ENCODE results near the gene NFATC1. TPM values are rescaled to one million over a fixed set of nuclear protein-coding genes. Genes with fewer than 3 reads are reported as not detected.

NFATC1 gene
- total RNA-seq, 1 experiment from 2014 or later: 3.4 TPM

DNA sequence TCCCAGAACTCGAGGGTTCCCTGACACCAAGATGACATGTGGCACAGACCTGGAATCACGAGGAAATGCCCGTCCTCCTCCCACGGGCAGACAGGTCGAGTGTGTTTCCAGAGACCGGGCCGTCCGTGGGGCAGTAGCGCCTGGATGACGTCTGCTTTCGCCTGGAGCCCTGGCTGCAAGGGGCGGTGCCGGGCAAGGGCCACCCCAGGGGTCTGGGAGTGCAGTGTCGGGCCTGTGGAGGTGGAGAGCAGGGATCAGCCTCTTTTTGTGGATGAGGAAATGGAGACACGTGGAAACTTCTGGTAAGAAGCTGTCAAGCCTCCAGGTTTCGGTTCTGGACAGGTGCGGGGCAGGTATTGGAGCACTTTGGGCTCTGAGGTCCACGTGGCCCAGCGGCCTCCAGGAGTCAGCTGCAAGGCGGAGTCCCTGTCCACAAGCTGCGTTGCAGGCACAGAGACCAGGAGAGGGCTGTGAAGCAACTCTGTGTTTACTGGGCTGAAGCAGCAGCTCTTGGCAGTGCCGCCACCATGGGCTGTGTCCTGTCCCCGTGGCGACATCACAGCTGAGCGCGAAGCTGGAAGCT, 25.6 kb downstream of the NFATC1 start:
- no peak overlapping the region for H3K27ac ChIP-seq
- no peaks in the 10 kb centered on the region for H3K27me3 ChIP-seq (replicated peaks)
- H3K36me3 ChIP-seq: no peaks in the 10 kb centered on the region
- H3K4me3 ChIP-seq: no peak overlapping the region
- no peaks in the 10 kb centered on the region for H3K4me1 ChIP-seq (replicated peaks)
- no peak for DNase-seq (ENCODE audit: low read depth in 1 of 2, low spot score in 2 of 2)
- H3K9me3 ChIP-seq (replicated peaks): no peaks in the 10 kb centered on the region

DNA sequence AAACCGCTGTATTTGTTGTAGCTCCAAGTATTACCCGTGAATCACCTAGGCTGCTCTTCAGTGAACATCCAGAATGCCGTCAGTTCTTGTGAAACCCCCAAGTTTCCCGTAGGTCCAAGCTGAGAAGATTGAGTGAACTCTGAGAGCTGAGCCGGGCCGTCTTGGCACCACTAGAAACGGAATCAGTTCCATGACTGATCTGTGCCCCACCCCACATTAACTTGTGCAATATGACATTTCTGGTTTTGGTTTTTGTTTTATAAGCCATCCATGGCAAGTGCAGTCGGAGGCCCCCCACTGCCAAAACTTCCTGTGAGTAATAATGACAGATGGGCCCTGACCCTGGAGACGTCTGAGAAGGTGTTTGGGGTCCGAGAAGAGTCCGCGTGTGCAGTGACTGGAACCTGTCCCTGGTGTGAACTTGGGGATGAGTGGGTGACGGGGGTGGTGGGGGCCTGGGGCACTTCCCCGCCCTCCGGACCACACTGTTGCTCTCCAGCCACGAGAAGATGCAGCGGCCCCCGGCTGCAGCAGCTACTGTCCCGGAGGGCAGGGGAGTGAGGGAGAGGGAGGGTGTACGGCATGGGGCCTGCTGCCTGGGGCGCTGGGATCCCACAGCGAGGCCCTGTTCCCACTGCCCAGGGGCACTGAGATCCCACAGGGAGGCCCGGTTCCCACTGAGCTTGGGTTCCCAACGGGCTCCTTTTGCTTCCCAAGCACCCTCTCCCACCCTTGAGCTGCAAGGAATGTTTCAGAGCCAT, 26.5 kb downstream of the NFATC1 start:
- no peaks in the 10 kb centered on the region for H3K36me3 ChIP-seq
- H3K27ac ChIP-seq: no peak overlapping the region
- no peak overlapping the region for H3K4me3 ChIP-seq
- no peaks in the 10 kb centered on the region for H3K9me3 ChIP-seq (replicated peaks)
- H3K4me1 ChIP-seq (replicated peaks): no peaks in the 10 kb centered on the region
- H3K27me3 ChIP-seq (replicated peaks): no peaks in the 10 kb centered on the region
- DNase-seq (ENCODE audit: low read depth in 1 of 2, low spot score in 2 of 2): no peak

DNA sequence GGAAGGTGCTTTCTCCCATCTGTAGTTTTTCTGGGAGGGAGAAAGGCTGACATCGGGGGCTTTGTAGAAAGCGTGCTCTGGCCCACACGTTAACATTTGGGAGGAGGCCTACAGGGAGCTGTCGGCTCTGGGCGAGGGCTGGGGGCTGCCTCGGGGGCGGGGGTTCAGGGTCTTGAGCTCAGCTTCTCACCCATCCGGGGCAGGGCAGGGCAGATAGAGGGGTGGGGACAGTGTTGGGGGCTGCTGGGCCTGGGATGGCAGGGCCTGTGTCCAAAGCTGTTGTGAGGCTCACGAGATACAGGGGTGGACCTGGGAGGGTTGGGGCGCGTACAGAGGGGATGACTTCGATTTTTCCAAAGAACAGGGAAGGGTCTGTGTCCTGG, 27.0 kb downstream of the NFATC1 start:
- DNase-seq (ENCODE audit: low read depth in 1 of 2, low spot score in 2 of 2): no peak
- Histone ChIP-seq H3K4me1 (replicated peaks) (no peaks in the 10 kb centered on the region), H3K27ac (no peak overlapping the region), H3K9me3 (replicated peaks) (no peaks in the 10 kb centered on the region), H3K4me3 (no peak overlapping the region), H3K36me3 (no peaks in the 10 kb centered on the region), H3K27me3 (replicated peaks) (no peaks in the 10 kb centered on the region)

DNA sequence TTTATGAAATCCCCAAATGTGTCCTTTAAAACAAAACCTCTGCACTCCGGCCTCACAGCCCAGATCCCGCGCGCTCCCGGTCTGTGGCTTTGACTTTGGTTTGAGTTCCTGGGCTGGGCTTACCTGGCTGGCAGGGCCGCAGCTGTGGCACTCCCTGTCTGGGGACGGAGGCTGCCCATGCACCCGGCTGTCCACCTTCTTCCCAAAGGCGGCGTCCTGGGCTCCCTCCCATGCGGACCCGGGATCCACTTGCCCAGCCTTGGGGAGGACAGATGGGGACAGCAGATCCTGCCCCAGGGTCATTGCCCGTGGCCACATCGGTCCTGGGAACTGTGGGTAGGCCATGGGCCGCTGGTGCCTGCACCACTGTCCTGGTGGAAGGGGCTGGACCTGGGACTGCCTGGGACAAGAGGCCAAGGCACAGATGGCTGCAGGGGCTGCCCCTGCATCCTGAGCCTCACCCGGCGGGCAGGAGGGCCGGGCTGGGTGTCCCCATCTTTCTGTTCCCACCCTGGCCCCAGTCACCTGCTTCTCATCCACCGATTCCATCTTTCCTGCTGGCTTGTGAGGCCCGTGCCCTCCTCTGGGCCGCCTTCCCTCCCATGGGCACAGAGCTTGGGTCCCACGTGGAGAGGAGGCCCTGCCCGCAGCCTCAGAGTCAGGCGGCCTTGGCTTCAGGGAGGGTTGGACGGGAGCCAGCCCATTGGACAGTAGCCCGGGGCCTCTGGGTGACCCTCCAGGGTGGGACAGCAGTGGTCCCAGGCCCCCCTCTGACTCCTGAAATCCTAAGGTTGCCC, 27.7 kb downstream of the NFATC1 start:
- no peak for DNase-seq (ENCODE audit: low read depth in 1 of 2, low spot score in 2 of 2)
- no peak overlapping the region for H3K27ac ChIP-seq
- H3K9me3 ChIP-seq (replicated peaks): no peaks in the 10 kb centered on the region
- no peaks in the 10 kb centered on the region for H3K4me1 ChIP-seq (replicated peaks)
- H3K4me3 ChIP-seq: no peak overlapping the region
- no peaks in the 10 kb centered on the region for H3K36me3 ChIP-seq
- no peaks in the 10 kb centered on the region for H3K27me3 ChIP-seq (replicated peaks)

DNA sequence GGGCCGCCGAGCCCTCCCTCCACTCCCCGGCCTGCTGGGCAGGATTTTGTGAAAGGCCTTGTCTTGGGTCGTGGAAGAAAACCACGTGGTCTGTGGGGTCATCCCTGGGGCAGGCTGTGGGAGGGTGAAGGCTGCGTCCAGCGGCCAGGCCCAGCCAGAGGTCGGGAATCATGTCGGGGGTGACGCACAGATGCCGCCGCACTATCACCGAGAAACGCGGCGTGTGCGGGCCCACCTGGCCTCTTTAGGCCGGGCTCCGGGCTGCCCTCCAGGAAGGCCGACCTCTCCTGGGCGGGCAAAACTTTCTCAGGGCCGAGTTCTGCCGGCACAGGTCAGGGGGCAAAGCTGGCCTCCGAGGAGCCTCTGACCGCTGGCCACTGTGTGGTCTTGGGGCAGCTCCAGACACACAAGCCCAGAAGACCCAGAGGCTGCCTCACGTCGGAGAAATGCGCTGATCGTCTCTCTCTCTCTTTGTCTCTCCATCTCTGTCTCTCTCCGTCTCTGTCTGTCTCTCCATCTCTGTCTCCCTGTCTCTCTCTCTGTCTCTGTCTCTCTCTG, 28.4 kb downstream of the NFATC1 start:
- no peak for DNase-seq (ENCODE audit: low read depth in 1 of 2, low spot score in 2 of 2)

GRCh38 chr18:79424880-79425568, 29.3 kb downstream of the NFATC1 start:
- DNase-seq (ENCODE audit: low read depth in 1 of 2, low spot score in 2 of 2): no peak
- no peaks in the 10 kb centered on the region for H3K4me1 ChIP-seq (replicated peaks)
- H3K36me3 ChIP-seq: no peaks in the 10 kb centered on the region
- no peak overlapping the region for H3K27ac ChIP-seq
- no peaks in the 10 kb centered on the region for H3K9me3 ChIP-seq (replicated peaks)
- no peaks in the 10 kb centered on the region for H3K27me3 ChIP-seq (replicated peaks)
- H3K4me3 ChIP-seq: no peak overlapping the region

More for the DNA sequence above, 28.4 kb downstream of the NFATC1 start:
- Histone ChIP-seq H3K4me1 (replicated peaks) (no peaks in the 10 kb centered on the region), H3K9me3 (replicated peaks) (no peaks in the 10 kb centered on the region), H3K4me3 (no peak overlapping the region), H3K27me3 (replicated peaks) (no peaks in the 10 kb centered on the region), H3K36me3 (no peaks in the 10 kb centered on the region), H3K27ac (no peak overlapping the region)

DNA sequence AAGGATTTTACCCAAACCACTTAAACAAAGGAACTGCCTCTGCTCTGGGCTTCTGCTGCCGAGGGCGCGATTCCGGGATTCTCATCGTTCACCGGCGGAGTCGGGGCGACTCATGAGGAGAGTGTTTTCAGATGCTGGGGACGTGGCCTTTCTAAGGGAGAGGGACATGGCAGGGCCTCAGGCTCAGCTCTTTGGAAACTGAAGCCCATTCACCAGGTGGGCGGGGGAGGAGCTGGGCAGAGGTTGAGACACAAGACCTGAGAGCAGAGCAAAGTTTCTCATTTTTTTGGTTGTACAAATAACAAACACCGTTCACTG, 29.8 kb downstream of the NFATC1 start:
- Histone ChIP-seq H3K36me3 (no peaks in the 10 kb centered on the region), H3K4me3 (no peak overlapping the region), H3K4me1 (replicated peaks) (no peaks in the 10 kb centered on the region), H3K9me3 (replicated peaks) (no peaks in the 10 kb centered on the region), H3K27me3 (replicated peaks) (no peaks in the 10 kb centered on the region), H3K27ac (no peak overlapping the region)
- no peak for DNase-seq (ENCODE audit: low read depth in 1 of 2, low spot score in 2 of 2)

DNA sequence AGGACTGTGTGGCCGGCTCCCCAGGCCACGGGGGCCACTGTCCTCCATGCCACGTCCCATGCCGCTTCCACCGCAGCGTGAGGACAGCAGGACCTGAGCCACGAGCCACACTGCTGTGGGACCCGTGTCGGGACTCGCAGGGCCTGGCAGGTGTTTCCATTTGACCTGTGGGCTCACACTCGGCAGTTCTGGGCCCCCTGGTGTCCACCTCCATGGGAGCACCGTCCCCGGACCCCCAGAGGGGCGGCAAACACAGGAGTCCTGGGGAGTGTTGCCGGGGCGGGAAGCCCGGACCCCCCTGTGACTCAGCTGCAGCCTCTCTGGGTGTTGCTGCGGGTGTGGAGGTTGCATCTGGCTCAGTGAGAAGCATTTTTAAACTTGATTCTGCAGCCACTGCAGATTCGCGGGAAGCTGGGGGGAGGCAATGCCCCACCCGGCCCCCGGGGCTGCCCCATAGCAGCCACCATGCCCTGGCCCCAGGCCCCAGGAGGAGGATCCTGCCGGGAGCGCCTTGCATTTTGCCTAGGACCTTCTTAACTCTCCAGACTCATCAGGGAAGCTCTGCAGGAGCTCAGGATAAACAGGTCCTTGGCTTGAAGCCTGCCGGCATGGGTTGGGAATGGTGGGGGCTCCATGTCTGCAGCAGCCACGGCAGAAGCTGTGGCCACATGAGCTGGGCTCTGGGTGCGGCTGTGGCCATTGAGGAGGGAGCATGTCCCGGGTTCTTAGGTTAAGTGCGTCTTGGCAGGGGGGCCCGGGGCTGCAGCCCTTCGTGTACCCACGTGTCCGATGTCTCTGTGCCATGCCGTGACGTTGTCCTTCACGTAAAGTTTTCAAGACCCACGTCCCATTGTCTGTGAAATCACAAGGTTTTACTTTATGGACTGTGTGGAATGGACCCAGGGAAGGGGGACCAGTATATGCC, 30.9 kb downstream of the NFATC1 start:
- no peak overlapping the region for H3K4me3 ChIP-seq
- DNase-seq (ENCODE audit: low read depth in 1 of 2, low spot score in 2 of 2): no peak
- H3K27ac ChIP-seq: no peak overlapping the region
- H3K9me3 ChIP-seq (replicated peaks): no peaks in the 10 kb centered on the region
- H3K36me3 ChIP-seq: no peaks in the 10 kb centered on the region
- H3K27me3 ChIP-seq (replicated peaks): no peaks in the 10 kb centered on the region
- H3K4me1 ChIP-seq (replicated peaks): no peaks in the 10 kb centered on the region

GRCh38 chr18:79427368-79428225, 31.9 kb downstream of the NFATC1 start:
- H3K4me1 ChIP-seq (replicated peaks): no peaks in the 10 kb centered on the region
- no peak overlapping the region for H3K4me3 ChIP-seq
- DNase-seq (ENCODE audit: low read depth in 1 of 2, low spot score in 2 of 2): no peak
- H3K27me3 ChIP-seq (replicated peaks): no peaks in the 10 kb centered on the region
- H3K36me3 ChIP-seq: no peaks in the 10 kb centered on the region
- no peak overlapping the region for H3K27ac ChIP-seq
- no peaks in the 10 kb centered on the region for H3K9me3 ChIP-seq (replicated peaks)

DNA sequence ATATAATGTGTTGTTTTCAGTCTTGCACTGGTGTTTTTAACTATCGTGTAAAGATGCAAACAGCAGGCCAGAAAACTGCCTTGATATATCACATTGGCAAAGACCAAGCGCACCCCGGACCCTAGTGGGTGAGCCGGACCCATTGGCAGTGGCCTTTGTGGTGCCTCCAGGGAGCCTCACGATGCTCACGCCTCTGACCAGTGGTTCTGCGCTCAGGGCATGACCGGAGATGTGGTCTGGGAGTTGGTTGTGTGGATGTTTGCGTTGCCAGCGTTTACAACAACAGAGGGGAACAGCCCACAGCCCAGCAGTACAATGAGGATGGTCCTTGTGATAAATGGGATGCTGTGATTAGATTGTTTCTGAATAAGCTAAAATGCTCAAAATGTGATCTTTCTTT, 32.6 kb downstream of the NFATC1 start:
- Histone ChIP-seq H3K4me3 (no peak overlapping the region), H3K36me3 (no peaks in the 10 kb centered on the region), H3K4me1 (replicated peaks) (no peaks in the 10 kb centered on the region), H3K27me3 (replicated peaks) (no peaks in the 10 kb centered on the region), H3K27ac (no peak overlapping the region), H3K9me3 (replicated peaks) (no peaks in the 10 kb centered on the region)
- DNase-seq (ENCODE audit: low read depth in 1 of 2, low spot score in 2 of 2): no peak

GRCh38 chr18:79429381-79429780, 33.7 kb downstream of the NFATC1 start:
- no peaks in the 10 kb centered on the region for H3K27me3 ChIP-seq (replicated peaks)
- no peak overlapping the region for H3K4me3 ChIP-seq
- H3K9me3 ChIP-seq (replicated peaks): no peaks in the 10 kb centered on the region
- H3K27ac ChIP-seq: no peak overlapping the region
- no peaks in the 10 kb centered on the region for H3K4me1 ChIP-seq (replicated peaks)
- no peaks in the 10 kb centered on the region for H3K36me3 ChIP-seq
- no peak for DNase-seq (ENCODE audit: low read depth in 1 of 2, low spot score in 2 of 2)

- Histone ChIP-seq H3K4me1 (replicated peaks) (no peaks in the 10 kb centered on the region), H3K27me3 (replicated peaks) (no peaks in the 10 kb centered on the region), H3K27ac (no peak overlapping the region), H3K36me3 (no peaks in the 10 kb centered on the region), H3K9me3 (replicated peaks) (no peaks in the 10 kb centered on the region), H3K4me3 (no peak overlapping the region)
- DNase-seq (ENCODE audit: low read depth in 1 of 2, low spot score in 2 of 2): no peak
Observed at GRCh38 chr18:79429785-79430281, 34.1 kb downstream of the NFATC1 start.
